HG03442 (cell line): Measurements from ENCODE around the gene GSTP1.
"Not testable (repeated sequence)": the region's sequence is repeated elsewhere in the genome, so short reads cannot be mapped to it uniquely, and the experiment has no call there.

Experiments
- ATAC-seq: cut with Tn5 transposase; IDR thresholded peaks from one replicate; pipeline ENCODE4 v1.9.1; 2021; ENCODE audit warnings: mild to moderate bottlenecking, moderate library complexity; ENCODE audit not compliant: unreplicated experiment

The GSTP1 gene

DNA sequence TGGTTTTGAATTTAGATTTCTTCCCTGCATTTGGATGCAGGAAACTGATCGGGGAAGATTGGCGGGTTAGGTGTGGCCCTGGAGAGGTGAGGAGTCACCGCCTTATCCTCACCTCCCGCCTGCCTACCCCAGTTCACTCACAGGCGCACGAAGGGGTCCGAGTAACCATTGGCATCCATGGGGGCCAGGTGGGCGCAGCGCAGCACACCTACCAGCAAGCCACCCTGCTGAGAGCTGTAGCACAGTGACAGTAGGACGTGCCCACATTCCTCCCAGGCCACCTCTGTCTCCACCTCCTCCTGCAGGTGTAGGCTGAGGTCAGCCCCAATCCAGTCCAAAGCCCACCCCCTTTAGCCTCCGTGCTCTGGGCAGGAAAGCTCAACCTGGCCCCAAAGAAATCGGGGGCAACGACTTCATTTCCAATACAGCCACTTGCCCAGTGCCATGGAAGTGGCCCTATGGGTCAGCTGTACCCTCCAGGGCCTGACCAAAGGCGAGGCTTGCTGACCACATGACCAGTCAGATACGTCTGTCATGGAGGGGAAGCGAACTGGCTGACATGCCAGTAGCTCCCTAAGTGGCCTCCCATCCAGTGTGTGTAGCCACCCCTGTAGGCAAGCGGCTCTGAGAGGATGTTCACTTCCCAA lies 29.8 kb downstream of the GSTP1 start:
- ATAC-seq: no peak

DNA sequence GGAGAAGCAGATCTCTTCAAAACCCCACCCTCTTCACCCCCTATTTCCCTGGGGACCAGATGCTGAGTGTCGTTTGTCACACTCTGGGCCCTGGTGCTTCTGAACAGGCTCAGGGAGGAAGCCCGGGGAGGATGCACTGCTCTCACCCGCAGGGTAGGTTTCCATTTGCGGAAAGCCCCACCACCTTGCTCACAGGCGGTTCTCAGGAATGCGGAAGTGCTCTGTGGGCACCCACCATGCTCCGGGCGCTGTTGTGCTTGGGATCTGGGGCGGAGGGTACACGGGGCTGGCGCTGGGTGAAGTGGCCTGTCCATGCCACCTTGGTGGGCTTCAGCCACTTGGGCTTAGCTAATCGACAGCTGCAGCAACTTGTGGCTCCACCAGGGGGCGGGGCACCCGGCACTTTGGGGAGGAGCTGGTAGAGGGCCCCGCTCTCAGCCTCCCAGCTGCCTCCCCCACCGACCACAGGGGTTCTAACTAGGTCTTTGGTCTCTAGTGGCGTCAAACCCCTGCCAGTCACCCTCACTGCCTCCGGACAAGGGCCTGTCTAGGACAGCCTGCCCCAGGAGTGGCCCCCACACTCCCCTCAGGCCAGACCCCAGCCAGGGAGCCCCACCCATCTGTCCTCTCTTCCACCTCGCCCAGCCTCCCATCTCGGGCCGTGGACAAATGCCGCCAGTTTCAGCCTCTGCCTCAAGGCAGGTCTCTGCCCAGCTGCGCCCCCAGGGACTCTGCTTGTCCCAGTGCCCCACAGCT lies 30.5 kb downstream of the GSTP1 start:
- peak; percentile 77 for ATAC-seq

DNA sequence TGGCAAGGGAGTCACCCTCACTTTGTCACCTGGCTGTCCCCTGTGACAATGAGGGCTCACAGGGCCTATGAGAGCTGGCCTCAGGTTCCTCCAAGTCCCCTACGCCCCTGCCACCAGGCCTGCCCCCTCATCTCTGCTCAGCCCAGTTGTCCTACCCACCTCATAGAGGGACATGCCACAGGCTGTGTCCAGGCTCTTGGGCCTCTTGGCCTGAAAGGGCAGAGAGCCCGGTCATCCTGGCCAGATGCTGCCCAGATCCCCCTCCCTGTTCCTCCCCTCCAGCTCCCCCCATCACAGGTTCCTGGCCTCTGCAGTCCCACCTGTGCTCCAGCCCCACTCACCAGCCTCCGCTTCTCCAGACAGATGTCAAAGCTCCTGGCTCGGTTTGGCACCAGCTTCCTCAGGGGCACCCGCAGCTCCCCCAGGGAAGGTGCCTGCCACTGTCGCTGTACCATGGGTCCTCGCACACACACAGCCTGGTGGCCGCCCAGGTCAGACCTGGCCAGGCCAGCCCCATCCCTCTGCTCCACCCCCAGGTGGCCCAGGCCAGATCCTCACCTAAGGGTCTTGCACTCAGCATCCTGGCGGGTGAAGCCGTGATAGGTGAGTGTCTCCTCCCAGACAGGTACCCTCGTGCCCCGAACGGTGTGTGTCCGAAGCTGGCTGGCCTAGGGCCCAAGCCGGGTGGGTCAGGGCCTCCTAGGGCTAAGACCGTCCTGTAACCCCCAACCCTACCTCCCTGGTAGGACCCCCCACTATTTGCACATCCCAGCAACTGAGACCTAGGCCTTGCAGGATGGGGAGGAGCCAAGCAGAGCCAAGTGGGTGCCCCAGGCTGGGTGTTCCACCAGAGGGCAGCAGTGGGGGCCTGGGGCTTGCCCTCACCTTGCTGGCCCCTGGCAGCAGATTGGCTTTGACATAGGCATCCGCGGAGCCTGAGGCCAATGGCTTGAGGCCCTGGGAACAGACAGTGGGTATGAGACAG lies 31.4 kb downstream of the GSTP1 start:
- no peak for ATAC-seq

DNA sequence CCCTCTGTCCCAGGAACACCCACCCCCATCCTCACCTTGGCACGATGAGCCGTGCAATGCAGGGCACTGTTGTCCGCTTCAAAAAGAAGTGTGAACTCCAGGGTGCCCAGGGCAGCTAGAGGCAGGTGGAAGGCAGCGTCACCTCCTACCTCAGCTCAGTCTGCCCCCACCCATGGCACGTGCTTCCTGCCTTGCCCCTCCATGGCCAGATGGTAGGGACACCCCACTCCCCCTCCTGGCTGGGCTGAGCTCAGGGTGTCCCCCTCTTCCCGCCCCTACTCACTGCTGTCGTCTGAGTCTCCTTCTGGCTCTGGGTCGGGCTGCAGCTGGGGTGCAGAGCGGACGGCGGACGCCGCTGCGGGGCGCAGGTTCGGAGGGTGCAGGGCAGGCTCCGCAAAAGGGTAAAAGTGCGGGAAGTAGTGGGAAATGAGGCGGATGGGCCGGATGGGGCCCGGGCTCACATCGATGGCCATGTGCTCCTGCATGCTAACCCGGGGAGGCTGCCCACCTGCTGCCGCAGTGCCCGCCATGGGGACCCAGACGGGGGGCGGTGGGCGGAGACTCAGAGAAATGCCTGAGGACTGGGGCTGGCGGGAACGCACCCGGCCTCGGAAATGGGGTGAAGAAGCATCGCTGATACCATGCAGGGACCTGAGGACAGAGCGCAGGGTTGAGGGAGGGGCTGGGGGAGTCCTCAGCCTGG lies 32.3 kb downstream of the GSTP1 start:
- no peak for ATAC-seq

DNA sequence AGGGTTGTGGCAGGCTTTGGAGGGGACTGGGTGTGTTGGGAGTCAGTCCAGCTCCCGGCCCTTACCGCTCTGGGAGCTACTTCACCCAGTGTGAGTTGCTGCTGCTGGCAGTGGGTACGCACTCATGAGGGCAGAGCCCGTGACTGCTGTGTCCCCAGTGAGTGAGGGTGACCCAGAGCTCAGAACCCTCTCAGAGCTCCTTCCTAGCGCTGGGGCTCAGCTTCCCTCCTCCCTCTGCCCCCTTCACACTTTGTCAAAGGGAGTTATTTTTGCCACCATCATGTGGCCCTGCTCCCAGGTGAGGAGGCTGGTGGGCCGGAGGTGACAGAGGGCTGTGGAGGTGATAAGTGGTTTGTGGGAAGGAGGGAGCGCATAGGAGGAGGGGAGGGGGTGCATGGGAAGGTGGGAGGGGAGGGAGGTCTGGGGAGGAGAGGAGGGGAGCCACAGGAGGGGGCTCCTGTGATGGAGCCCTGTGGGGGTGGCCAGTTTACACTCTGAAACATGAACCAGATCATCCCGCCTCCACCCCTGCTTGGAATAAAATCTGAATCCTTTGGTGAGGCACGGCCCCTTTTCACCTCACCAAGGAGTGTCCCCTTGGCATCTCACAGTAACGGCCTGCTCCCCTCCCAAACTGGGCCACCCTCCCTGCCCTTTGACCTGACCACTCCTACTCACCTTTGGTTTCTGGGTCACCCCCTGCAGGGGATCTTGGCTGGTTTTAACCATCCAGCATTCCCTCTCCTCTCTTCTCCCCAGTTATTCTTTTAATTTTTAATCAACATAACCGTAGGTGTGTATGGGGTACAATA lies 33.0 kb downstream of the GSTP1 start:
- no peak for ATAC-seq

DNA sequence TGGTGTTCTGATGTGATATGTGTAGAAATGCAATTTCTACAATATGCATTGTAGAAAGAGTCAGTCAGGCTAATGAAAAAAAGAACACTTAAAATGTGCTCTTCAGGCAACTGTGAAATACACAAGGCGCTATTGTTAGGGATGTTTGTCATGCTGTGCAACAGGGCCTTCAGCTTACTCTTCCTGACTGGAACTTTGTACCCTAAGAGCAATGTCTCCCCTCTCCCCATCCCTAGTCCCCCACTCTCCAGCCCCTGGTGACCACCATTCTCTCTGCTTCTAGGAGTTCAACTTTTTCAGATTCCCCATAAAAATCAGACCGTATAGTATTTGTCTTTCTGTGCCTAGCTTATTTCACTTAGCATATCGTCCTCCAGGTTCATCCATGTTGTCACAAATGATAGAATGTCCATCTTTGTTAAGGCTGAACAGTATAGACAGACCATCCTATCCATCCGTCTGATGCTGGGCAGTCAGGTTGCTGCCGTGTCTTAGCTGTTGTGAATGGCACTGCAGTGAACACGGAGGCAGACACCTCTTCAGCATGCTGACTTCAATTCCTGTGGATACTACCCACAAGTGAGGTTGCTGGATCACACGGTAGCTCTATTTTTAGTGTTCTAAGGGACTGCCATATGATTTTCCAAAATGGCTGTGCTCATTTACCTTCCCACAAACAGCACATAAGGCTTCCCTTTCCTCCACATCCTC lies 33.8 kb downstream of the GSTP1 start:
- ATAC-seq: no peak

DNA sequence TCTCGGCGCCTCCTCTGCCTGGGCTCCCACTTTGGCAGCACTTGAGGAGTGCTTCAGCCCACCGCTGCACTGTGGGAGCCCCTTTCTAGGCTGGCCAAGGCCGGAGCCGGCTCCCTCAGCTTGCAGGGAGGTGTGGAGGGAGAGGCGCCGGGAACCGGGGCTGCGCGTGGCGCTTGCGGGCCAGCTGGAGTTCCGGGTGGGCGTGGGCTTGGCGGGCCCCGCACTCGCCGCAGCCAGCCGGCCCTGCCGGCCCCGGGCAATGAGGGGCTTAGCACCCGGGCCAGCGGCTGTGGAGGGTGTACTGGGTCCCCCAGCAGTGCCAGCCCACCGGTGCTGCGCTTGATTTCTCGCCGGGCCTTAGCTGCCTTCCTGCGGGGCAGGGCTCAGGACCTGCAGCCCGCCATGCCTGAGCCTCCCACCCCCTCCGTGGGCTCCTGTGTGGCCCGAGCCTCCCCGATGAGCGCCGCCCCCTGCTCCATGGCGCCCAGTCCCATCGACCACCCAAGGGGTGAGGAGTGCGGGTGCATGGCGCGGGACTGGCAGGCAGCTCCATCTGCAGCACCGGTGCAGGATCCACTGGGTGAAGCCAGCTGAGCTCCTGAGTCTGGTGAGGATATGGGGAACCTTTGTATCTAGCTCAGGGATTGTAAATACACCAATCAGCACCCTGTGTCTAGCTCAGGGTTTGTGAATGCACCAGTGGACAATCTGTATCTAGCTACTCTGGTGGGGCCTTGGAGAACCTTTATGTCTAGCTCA lies 35.5 kb downstream of the GSTP1 start:
- ATAC-seq: not testable (repeated sequence)

DNA sequence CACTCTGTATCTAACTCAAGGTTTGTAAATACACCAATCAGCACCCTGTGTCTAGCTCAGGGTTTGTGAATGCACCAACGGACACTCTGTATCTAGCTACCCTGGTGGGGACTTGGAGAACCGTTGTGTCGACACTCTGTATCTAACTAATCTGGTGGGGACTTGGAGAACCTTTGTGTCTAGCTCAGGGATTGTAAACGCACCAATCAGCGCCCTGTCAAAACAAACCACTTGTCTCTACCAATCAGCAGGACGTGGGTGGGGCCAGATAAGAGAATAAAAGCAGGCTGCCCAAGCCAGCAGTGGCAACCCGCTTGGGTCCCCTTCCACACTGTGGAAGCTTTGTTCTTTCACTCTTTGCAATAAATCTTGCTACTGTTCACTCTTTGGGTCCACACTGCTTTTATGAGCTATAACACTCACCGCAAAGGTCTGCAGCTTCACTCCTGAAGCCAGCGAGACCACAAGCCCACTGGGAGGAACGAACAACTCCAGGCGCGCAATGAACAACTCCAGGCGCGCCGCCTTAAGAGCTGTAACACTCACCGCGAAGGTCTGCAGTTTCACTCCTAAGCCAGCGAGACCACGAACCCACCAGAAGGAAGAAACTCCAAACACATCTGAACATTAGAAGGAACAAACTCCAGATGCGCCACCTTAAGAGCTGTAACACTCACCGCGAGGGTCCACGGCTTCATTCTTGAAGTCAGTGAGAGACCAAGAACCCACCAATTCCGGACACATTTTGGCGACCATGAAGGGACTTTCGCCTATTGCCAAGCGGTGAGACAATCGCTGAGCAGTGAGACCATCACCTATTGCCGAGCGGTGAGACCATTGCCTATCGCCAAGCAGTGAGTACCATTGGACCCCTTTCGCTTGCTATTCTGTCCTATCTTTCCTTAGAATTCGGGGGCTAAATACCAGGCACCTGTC lies 36.3 kb downstream of the GSTP1 start:
- ATAC-seq: not testable (repeated sequence)

DNA sequence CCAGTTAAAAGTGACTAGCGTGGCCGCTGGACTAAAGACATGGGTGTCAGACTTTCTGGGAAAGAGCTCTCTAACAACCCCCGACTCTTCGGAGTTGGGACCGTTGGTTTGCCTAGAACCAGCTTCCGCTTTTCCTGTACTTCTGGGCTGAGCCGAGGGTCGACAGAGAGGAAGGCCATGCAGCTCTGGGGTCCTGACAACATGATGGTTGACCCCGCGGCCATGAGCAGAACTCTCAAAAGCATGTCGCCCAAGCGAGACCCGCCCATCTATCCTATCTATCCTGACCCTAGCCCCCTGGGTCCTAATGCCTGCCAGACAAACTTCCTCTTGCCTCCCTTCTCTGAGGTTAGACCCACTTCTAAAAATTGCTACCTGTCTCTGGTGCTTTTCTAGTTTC lies 37.0 kb downstream of the GSTP1 start:
- not testable (repeated sequence) for ATAC-seq

DNA sequence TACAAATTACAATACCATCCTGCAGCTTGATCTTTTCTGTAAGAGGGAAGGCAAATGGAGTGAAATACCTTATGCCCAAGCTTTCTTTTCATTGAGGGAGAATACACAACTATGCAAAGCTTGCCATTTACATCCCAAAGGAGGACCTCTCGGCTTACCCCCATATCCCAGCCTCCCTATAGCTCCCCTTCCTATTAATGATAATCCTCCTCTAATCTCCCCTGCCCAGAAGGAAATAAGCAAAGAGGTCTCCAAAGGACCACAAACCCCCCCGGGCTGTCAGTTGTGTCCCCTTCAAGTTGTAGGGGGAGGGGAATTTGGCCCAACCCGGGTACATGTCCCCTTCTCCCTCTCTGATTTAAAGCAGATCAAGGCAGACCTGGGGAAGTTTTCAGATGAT lies 38.3 kb downstream of the GSTP1 start:
- not testable (repeated sequence) for ATAC-seq

DNA sequence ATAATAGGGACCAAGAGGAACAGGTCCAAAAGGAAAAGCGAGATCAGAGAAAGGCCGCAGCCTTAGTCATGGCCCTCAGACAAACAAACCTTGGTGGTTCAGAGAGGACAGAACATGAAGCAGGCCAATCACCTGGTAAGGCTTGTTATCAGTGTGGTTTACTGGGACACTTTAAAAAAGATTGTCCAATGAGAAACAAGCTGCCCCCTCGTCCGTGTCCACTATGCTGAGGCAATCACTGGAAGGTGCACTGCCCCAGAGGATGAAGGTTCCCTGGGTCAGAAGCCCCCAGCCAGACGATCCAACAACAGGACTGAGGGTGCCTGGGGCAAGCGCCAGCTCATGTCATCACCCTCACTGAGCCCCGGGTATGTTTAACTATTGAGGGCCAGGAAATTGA lies 39.3 kb downstream of the GSTP1 start:
- ATAC-seq: not testable (repeated sequence)

DNA sequence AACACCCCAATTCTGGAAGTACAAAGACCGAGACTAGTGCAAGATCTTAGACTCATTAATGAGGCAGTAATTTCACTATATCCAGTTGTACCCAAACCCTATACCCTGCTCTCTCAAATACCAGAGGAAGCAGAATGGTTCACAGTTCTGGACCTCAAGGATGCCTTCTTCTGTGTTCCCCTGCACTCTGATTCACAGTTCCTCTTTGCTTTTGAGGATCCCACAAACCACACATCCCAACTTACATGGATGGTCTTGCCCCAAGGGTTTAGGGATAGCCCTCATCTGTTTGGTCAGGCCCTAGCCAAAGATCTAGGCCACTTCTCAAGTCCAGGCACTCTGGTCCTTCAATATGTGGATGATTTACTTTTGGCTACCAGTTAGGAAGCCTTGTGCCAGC lies 40.2 kb downstream of the GSTP1 start:
- not testable (repeated sequence) for ATAC-seq

DNA sequence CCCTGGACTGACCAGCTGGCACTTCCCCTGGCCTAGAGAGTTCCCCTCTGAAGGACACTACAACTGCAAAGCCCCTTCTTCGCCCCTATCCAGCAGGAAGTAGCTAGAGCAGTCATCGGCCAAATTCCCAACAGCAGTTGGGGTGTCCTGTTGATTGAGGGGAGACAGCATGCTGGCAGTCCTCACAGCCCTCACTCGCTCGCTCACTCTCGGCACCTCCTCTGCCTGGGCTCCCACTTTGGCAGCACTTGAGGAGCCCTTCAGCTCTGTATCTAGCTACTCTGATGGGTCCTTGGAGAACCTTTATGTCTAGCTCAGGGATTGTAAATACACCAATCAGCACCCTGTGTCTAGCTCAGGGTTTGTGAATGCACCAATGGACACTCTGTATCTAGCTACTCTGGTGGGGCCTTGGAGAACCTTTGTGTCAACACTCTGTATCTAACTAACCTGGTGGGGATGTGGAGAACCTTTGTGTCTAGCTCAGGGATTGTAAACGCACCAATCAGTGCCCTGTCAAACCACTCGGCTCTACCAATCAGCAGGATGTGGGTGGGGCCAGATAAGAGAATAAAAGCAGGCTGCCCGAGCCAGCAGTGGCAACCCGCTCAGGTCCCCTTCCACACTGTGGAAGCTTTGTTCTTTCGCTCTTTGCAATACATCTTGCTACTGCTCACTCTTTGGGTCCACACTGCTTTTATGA lies 42.7 kb downstream of the GSTP1 start:
- ATAC-seq: not testable (repeated sequence)

DNA sequence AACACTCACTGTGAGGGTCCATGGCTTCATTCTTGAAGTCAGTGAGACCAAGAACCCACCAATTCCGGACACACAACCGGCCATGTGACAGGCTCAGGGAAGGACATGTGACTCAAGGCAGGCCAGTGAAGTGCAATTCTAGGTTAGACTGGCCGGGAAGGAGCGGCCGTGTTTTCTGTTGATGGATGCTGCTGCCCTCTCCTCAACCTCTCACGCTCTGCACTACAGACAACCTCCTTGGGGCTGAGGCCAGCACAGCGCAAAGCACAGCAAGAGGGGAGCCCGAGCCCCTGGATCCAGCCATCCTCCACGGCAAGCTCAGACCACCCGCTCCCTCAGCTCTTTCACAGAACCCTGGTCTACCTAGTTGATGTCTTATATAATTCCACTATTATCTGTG lies 43.4 kb downstream of the GSTP1 start:
- no peak for ATAC-seq

DNA sequence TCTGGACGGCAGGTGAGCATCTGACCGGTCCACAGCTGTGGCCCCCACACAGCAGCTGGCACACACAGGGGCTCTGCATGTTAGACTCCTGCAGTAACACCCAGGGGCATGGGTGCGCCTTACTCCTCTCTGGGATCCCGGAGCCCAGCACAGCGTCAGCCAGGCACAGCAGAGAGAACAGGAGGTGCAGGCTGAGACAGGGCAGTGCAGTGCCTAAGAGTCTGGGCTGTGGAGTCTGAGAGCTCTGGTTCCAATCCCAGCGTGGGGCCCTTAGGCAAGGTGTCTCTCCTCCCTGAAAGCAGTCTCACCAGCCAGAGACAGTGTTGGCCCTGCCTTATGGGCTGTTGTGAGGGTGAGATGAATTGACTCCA lies 43.8 kb downstream of the GSTP1 start:
- ATAC-seq: no peak

DNA sequence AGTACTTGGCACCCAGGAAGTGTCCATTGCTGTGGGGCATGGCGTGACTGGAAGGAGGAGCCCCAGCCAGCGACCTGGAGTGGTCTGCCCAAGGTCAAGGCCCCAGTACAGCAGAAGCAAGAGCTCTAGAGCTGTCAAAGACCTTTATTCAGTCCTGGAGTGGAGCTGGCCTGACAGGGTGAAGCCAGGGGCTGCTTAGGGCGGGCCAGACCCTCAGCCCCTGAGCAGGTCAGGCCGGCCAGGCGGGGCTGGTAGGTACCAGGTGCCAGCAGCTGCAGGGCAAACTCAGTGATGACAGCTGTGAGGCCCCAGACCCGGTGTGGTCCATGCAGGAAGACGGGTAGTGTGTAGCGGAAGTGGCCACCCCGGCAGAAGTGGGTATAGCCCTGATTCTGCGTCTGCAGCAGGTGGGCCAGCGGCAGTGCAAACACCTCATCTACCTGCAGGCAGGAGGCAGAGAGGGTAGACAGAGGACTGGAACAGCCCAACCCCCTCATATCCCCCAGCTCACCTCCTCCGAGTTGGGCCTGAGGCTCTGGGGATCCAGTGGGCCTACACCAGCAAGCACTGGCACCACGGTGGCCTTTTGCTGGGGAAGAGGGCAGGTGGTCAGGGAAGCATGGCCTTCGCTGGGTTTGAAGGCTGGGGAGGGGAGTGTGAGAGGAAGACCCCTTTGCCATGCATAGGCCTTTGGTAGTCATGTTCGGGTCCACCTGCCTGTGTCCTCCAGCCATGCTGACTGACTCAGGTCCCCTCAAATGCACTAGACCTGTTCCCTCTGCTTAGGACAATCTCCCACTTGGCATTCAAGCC lies 44.4 kb downstream of the GSTP1 start:
- ATAC-seq: no peak
